HepG2 (cell line): ENCODE data around the gene RREB1. TPM values are rescaled to one million over a fixed set of nuclear protein-coding genes. Genes with fewer than 3 reads are reported as not detected.

ENCODE experiments used
- ATAC-seq: fragments of 200-7000 bp; cut with Tn5 transposase; 3 replicates; pipeline ENCODE4 v1.9.1; 2020; ENCODE audit warnings: mild to moderate bottlenecking, moderate library complexity
- BruUV-seq: library from RNA; stranded (reverse); fragments of 400-500 nt; replicated peaks from 2 replicates; lab custom pipeline; 2021; lab: Mats Ljungman, UMichigan
- CTCF ChIA-PET: fragments of 300-600 bp; formaldehyde crosslinking; extraction: SDS; loops from one replicate; lab custom pipeline; 2021; ENCODE audit warnings: low total read pairs, inconsistent platforms, low intra/inter-chr PET ratio; lab: Yijun Ruan, JAX
- POLR2A ChIA-PET: fragments of 350-600 bp; sonication (Branson Sonifier 250); formaldehyde crosslinking; loops from one replicate; lab custom pipeline; 2020; ENCODE audit warnings: antibody characterized with exemption, inconsistent platforms; lab: Yijun Ruan, JAX
- DNase-seq: peaks from one replicate; pipeline ENCODE4 v3.0.0-alpha.2; 2015; ENCODE audit warnings: low spot score
- FAIRE-seq: peaks from 3 replicates; lab custom pipeline; 2011; peaks lifted over from hg19 to GRCh38; lab: Jason Lieb, UNC
- H2AFZ ChIP-seq: one replicate; pipeline ENCODE4 v1.6.1; 2011; ENCODE audit warnings: low read length, inconsistent platforms
- H3K27ac ChIP-seq: fragments of 300-600 bp; 3 replicates; pipeline ENCODE4 v1.8.0; 2011; ENCODE audit warnings: mixed run types, mild to moderate bottlenecking, mixed read lengths, low read length, inconsistent platforms; ENCODE audit not compliant: insufficient read depth; ENCODE audit errors: extremely low read length
- H3K27me3 ChIP-seq, 2 experiments: fragments of 200-600 bp in 1 of 2; 2 replicates in 1 of 2; 3 replicates in 1 of 2; pipeline versions ENCODE4 v1.6.0 to v1.8.0; 2011; ENCODE audit warnings: low read length in 2 of 2, mild to moderate bottlenecking in 2 of 2, moderate library complexity in 2 of 2, inconsistent platforms in 1 of 2; ENCODE audit not compliant: insufficient read depth in 2 of 2, control insufficient read depth in 1 of 2
- H3K36me3 ChIP-seq, 2 experiments: fragments of 200-600 bp in 1 of 2; replicated peaks in 1 of 2; 2 replicates in 1 of 2; 3 replicates in 1 of 2; pipeline versions ENCODE4 v1.5.1 to v1.8.0; 2011; ENCODE audit warnings: low read length in 2 of 2, inconsistent platforms in 1 of 2; ENCODE audit not compliant: insufficient read depth in 2 of 2, control insufficient read depth in 1 of 2
- H3K4me1 ChIP-seq: 2 replicates; pipeline ENCODE4 v1.5.1; 2012; ENCODE audit warnings: low read length, inconsistent platforms; ENCODE audit not compliant: insufficient read depth
- H3K4me2 ChIP-seq: 2 replicates; pipeline ENCODE4 v1.6.0; 2011; ENCODE audit warnings: low read depth, low read length, inconsistent platforms
- H3K4me3 ChIP-seq, 3 experiments: fragments of 200-600 bp in 1 of 3; sonication (generic), shearing (Covaris generic) in 1 of 3; replicated peaks in 1 of 3; 2 replicates each; pipeline ENCODE4 v1.5.1; 2011 to 2016; ENCODE audit warnings: low read length in 3 of 3, inconsistent platforms in 2 of 3, low read depth in 2 of 3, mild to moderate bottlenecking in 2 of 3, control low read depth in 1 of 3, mixed read lengths in 1 of 3; ENCODE audit not compliant: insufficient read depth in 1 of 3
- H3K79me2 ChIP-seq: one replicate; pipeline ENCODE4 v1.6.1; 2011; ENCODE audit warnings: low read length, inconsistent platforms; ENCODE audit not compliant: insufficient read depth
- H3K9ac ChIP-seq: 2 replicates; pipeline ENCODE4 v1.6.0; 2011; ENCODE audit warnings: mild to moderate bottlenecking, low read depth, low read length, inconsistent platforms; ENCODE audit not compliant: insufficient read depth
- H3K9me3 ChIP-seq: 2 replicates; pipeline ENCODE4 v1.5.1; 2012; ENCODE audit warnings: mild to moderate bottlenecking, low read length
- H4K20me1 ChIP-seq: 2 replicates; pipeline ENCODE4 v1.6.0; 2011; ENCODE audit warnings: inconsistent platforms, mild to moderate bottlenecking, low read length, moderate library complexity; ENCODE audit not compliant: insufficient read depth
- AGO2 ChIP-seq: fragments of 200-400 bp; formaldehyde crosslinking; optimal IDR thresholded peaks from 2 replicates; pipeline ENCODE3; 2017; ENCODE audit warnings: mild to moderate bottlenecking, low read depth, low read length, moderate library complexity
- ERF ChIP-seq: IDR thresholded peaks from 2 replicates; pipeline ENCODE4 v1.6.1; 2018; ENCODE audit warnings: missing biosample characterization, missing genetic modification reagents
- ESRRA ChIP-seq: sonication (generic); formaldehyde crosslinking; IDR thresholded peaks from 2 replicates; pipeline ENCODE4 v1.5.1; 2020; ENCODE audit warnings: mild to moderate bottlenecking, low read depth, missing genetic modification reagents
- HOXA3 ChIP-seq: sonication (generic); formaldehyde crosslinking; IDR thresholded peaks from 2 replicates; pipeline ENCODE4 v1.5.0; 2020; ENCODE audit warnings: missing genetic modification reagents
- MTA1 ChIP-seq: sonication (generic); formaldehyde crosslinking; IDR thresholded peaks from 2 replicates; pipeline ENCODE4 v1.4.0; 2020; ENCODE audit warnings: missing genetic modification reagents, mild to moderate bottlenecking, borderline replicate concordance
- POLR2A ChIP-seq, 2 experiments: IDR thresholded peaks; 2 replicates each; pipeline ENCODE4 v1.6.1; 2011; ENCODE audit warnings: low read depth in 2 of 2, low read length in 2 of 2, mild to moderate bottlenecking in 1 of 2, moderate library complexity in 1 of 2; ENCODE audit not compliant: insufficient read depth in 1 of 2
- PTBP1 ChIP-seq: fragments of 200-400 bp; formaldehyde crosslinking; IDR thresholded peaks from 2 replicates; pipeline ENCODE4 v1.6.1; 2018; ENCODE audit warnings: low read length, low read depth; ENCODE audit not compliant: poor library complexity, severe bottlenecking
- RFXAP ChIP-seq: sonication (generic); formaldehyde crosslinking; IDR thresholded peaks from 2 replicates; pipeline ENCODE4 v1.4.0; 2020; ENCODE audit warnings: missing genetic modification reagents, borderline replicate concordance
- ZC3H13 ChIP-seq: sonication (generic); formaldehyde crosslinking; IDR thresholded peaks from 2 replicates; pipeline ENCODE4 v1.8.1; 2023; ENCODE audit warnings: mild to moderate bottlenecking, missing genetic modification reagents, moderate library complexity
- ZKSCAN8 ChIP-seq: IDR thresholded peaks from 2 replicates; pipeline ENCODE4 v1.6.1; 2016; ENCODE audit warnings: borderline replicate concordance, missing genetic modification reagents, missing compliant biosample characterization
- ZNF546 ChIP-seq: sonication (generic); formaldehyde crosslinking; conservative IDR thresholded peaks from 2 replicates; pipeline ENCODE4 v1.8.1; 2023; ENCODE audit warnings: mild to moderate bottlenecking, missing genetic modification reagents
- ZNF891 ChIP-seq: sonication (generic); formaldehyde crosslinking; IDR thresholded peaks from 2 replicates; pipeline ENCODE4 v1.5.0; 2020; ENCODE audit warnings: mild to moderate bottlenecking, missing genetic modification reagents
- WGBS: methylation state at CpG from one replicate; pipeline ENCODE4 v1.1.6; 2017; ENCODE audit warnings: low lambda C conversion rate; 5-methylcytosine and 5-hydroxymethylcytosine counted together
- in situ Hi-C: cut with HindIII; loops from 2 replicates; pipeline ENCODE4 v1.10.0; 2017; ENCODE audit warnings: low pct_unique_long_range_greater_than_20kb; ENCODE audit not compliant: extremely low pct_ligation_motif_present
- intact Hi-C: fragments of 100-400 bp; cut with micrococcal nuclease; formaldehyde crosslinking; loops from one replicate; pipeline ENCODE4 v1.10.0; 2022; ENCODE audit not compliant: unreplicated experiment
- polyA plus RNA-seq, 8 experiments: library from polyadenylated mRNA; depleted of rRNA in 3 of 8; stranded (reverse) in 7 of 8; unstranded in 1 of 8; fragments of >200 nt; fragmentation: Illumina TruSeq in 4 of 8; extraction: Trizol in 4 of 8; gene quantifications; 2 replicates each; pipeline versions ENCODE4 v1.2.1 to v1.2.3, GENCODE V29; 2011 to 2016; ENCODE audit warnings: low read depth in 4 of 8, missing spikeins in 1 of 8, mixed read lengths in 1 of 8; ENCODE audit not compliant: insufficient read depth in 1 of 8
- total RNA-seq, 5 experiments: library from RNA; depleted of rRNA; stranded (reverse); fragments of >200 nt; fragmentation: Illumina TruSeq; extraction: Trizol; gene quantifications; 2 replicates each; pipeline ENCODE4 v1.2.3, GENCODE V29; 2016; ENCODE audit warnings: low read depth in 1 of 5
- TF ChIP-seq, protein P1 (sequence below): sonication (generic); formaldehyde crosslinking; IDR thresholded peaks from 2 replicates; pipeline ENCODE4 v1.4.0; 2020; ENCODE audit warnings: missing genetic modification reagents
- TF ChIP-seq, protein P2 (sequence below): sonication (generic); formaldehyde crosslinking; IDR thresholded peaks from 2 replicates; pipeline ENCODE4 v1.4.0; 2020; ENCODE audit warnings: missing genetic modification reagents

The RREB1 gene
- total and polyA plus RNA-seq, 2 of the 13 experiments (the other 11 are each of a cell fraction or from before 2014, with no cell fraction given), result 6.1 to 23.2 TPM

GRCh38 chr6:7229376-7230326 lies 121.9 kb downstream of the RREB1 start:
- peaks cover 11% of the 10 kb centered on the region for H3K4me1 ChIP-seq
- in situ Hi-C loops, result no loop called here
- no peaks in the 10 kb centered on the region for H3K79me2 ChIP-seq
- peak; percentile 22 for ATAC-seq
- WGBS, result 97% methylated on average over 54 of the region's 62 CpGs
- no peak overlapping the region for H3K27ac ChIP-seq
- CTCF ChIA-PET, result no interaction called here
- H3K27me3 ChIP-seq, result no peaks in the 10 kb centered on the region
- no peak overlapping the region for H3K9ac ChIP-seq
- BruUV-seq, result no TSS peak
- no peaks in the 10 kb centered on the region for H3K9me3 ChIP-seq
- no peak overlapping the region for H3K4me2 ChIP-seq
- DNase-seq, result no peak
- POLR2A ChIA-PET, result no interaction called here
- intact Hi-C loops, result no loop called here
- H2AFZ ChIP-seq, result no peak overlapping the region
- peaks cover 51 to 88% of the 10 kb centered on the region in 2 experiments for H3K36me3 ChIP-seq
- no peak overlapping the region for H3K4me3 ChIP-seq
- peaks cover 5% of the 10 kb centered on the region; the same call in 1 of the 2 replicates for H4K20me1 ChIP-seq
- FAIRE-seq, result no peak
- TF ChIP-seq ZC3H13 (peak; percentile 22; the same call in 1 of the 2 replicates), MTA1 (CRISPR knock-in tag) (0 out of 2 replicates have a peak, but pooled peaks have one; percentile 21), ZNF546 (no peak), POLR2A (IDR thresholded peaks at IDR 0.05; ENCODE audit: insufficient read depth in 1 of 2, low read depth in 2 of 2, low read length in 2 of 2) (0 out of 4 replicates have a peak, but pooled peaks of 1 of the 2 experiments have one; percentile 29), AGO2 (peak; percentile 92), ZKSCAN8 (no peak), ERF (CRISPR knock-in tag) (no peak), PTBP1 (peak; percentile 23), RFXAP (no peak), ESRRA (CRISPR knock-in tag) (no peak), HOXA3 (CRISPR knock-in tag) (peak; percentile 43), ZNF891 (CRISPR knock-in tag) (0 out of 2 replicates have a peak, but pooled peaks have one; percentile 41)
- TF ChIP-seq, protein P1, sequence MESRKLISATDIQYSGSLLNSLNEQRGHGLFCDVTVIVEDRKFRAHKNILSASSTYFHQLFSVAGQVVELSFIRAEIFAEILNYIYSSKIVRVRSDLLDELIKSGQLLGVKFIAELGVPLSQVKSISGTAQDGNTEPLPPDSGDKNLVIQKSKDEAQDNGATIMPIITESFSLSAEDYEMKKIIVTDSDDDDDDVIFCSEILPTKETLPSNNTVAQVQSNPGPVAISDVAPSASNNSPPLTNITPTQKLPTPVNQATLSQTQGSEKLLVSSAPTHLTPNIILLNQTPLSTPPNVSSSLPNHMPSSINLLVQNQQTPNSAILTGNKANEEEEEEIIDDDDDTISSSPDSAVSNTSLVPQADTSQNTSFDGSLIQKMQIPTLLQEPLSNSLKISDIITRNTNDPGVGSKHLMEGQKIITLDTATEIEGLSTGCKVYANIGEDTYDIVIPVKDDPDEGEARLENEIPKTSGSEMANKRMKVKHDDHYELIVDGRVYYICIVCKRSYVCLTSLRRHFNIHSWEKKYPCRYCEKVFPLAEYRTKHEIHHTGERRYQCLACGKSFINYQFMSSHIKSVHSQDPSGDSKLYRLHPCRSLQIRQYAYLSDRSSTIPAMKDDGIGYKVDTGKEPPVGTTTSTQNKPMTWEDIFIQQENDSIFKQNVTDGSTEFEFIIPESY (CRISPR knock-in tag), result peak; percentile 73
- TF ChIP-seq, protein P2, sequence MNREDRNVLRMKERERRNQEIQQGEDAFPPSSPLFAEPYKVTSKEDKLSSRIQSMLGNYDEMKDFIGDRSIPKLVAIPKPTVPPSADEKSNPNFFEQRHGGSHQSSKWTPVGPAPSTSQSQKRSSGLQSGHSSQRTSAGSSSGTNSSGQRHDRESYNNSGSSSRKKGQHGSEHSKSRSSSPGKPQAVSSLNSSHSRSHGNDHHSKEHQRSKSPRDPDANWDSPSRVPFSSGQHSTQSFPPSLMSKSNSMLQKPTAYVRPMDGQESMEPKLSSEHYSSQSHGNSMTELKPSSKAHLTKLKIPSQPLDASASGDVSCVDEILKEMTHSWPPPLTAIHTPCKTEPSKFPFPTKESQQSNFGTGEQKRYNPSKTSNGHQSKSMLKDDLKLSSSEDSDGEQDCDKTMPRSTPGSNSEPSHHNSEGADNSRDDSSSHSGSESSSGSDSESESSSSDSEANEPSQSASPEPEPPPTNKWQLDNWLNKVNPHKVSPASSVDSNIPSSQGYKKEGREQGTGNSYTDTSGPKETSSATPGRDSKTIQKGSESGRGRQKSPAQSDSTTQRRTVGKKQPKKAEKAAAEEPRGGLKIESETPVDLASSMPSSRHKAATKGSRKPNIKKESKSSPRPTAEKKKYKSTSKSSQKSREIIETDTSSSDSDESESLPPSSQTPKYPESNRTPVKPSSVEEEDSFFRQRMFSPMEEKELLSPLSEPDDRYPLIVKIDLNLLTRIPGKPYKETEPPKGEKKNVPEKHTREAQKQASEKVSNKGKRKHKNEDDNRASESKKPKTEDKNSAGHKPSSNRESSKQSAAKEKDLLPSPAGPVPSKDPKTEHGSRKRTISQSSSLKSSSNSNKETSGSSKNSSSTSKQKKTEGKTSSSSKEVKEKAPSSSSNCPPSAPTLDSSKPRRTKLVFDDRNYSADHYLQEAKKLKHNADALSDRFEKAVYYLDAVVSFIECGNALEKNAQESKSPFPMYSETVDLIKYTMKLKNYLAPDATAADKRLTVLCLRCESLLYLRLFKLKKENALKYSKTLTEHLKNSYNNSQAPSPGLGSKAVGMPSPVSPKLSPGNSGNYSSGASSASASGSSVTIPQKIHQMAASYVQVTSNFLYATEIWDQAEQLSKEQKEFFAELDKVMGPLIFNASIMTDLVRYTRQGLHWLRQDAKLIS (CRISPR knock-in tag), result no peak
